Dermis microvascular lymphatic vessel endothelial cell (primary cell): ENCODE data around the gene SH3BGR. TPM values are rescaled to one million over a fixed set of nuclear protein-coding genes. Genes with fewer than 3 reads are reported as not detected.

Experiments used
- DNase-seq, 2 donors: peaks; one replicate each; pipeline versions ENCODE4 v3.0.0 to v3.0.0-alpha.2; 2010; ENCODE audit warnings: low read depth in 2 of 2
- total RNA-seq: library from RNA; depleted of rRNA; stranded (reverse); fragments of >200 nt; gene quantifications from 2 replicates; pipeline ENCODE4 v1.2.1, GENCODE V29; 2014

Gene SH3BGR
- total RNA-seq, 1 donor from 2014 or later = 0.13 TPM

- DNase-seq = no peak
Observed at GRCh38 chr21:39546522-39546921, 94.8 kb downstream of the SH3BGR start.

- no peak for DNase-seq
Observed at GRCh38 chr21:39552856-39553255, 101.1 kb downstream of the SH3BGR start.

- no peak for DNase-seq
Observed at GRCh38 chr21:39553331-39553730, 101.6 kb downstream of the SH3BGR start.

GRCh38 chr21:39555911-39556590 is 104.3 kb downstream of the SH3BGR start:
- no peak for DNase-seq

GRCh38 chr21:39559511-39559910 is 107.7 kb downstream of the SH3BGR start:
- no peak for DNase-seq

GRCh38 chr21:39561140-39561539 is 109.4 kb downstream of the SH3BGR start:
- DNase-seq = no peak

GRCh38 chr21:39562791-39563770 is 111.3 kb downstream of the SH3BGR start:
- no peak for DNase-seq

GRCh38 chr21:39564200-39564599 is 112.4 kb downstream of the SH3BGR start:
- no peak for DNase-seq

Other genes with a start within 250 kb of the SH3BGR start
- 34.3 and 50.7 TPM in 2 replicates for gene BRWD1, start 138.3 kb upstream of the SH3BGR start, total RNA-seq
- 171 and 216 TPM in 2 replicates for gene HMGN1, start 102.9 kb upstream of the SH3BGR start, total RNA-seq
- 0.26 and 0.38 TPM in 2 replicates for gene LCA5L, start 6.2 kb upstream of the SH3BGR start, total RNA-seq
- not detected in 2 replicates for gene B3GALT5, start 161.0 kb downstream of the SH3BGR start, total RNA-seq